GM20000 (cell line): Measurements from ENCODE around the gene KRTAP9-6.
"Not testable (repeated sequence)": the region's sequence is repeated elsewhere in the genome, so short reads cannot be mapped to it uniquely, and the experiment has no call there.

Source experiments
- DNase-seq: peaks from one replicate; pipeline ENCODE4 v3.0.0; 2012; ENCODE audit warnings: low spot score
- CTCF ChIP-seq: IDR thresholded peaks from 2 replicates; pipeline ENCODE4 v1.5.1; 2012; ENCODE audit warnings: mild to moderate bottlenecking, control low read depth; ENCODE audit errors: extremely low read depth, missing control alignments

The KRTAP9-6 gene

GRCh38 chr17:41265078-41265477 lies at the start of gene KRTAP9-6:
TSS of gene KRTAP9-6 (plus strand) at chr17:41265378. CDS start at chr17:41265378, 0 bp downstream.
- no peak for DNase-seq
- TF ChIP-seq CTCF: no peak

- no peak for DNase-seq
- TF ChIP-seq CTCF: no peak
Measured at GRCh38 chr17:41215681-41216080, 49.5 kb upstream of the KRTAP9-6 start.

- no peak for DNase-seq
Measured at GRCh38 chr17:41223821-41224220, 41.4 kb upstream of the KRTAP9-6 start.

GRCh38 chr17:41226051-41226450 lies 39.1 kb upstream of the KRTAP9-6 start:
- no peak for TF ChIP-seq CTCF
- DNase-seq: no peak

More at GRCh38 chr17:41223821-41224220, 41.4 kb upstream of the KRTAP9-6 start:
- no peak for TF ChIP-seq CTCF

- not testable (repeated sequence) for DNase-seq
Measured at GRCh38 chr17:41226598-41227095, 38.5 kb upstream of the KRTAP9-6 start, which contains the start of gene KRTAP9-2. TSS of gene KRTAP9-2 (plus strand) at chr17:41226648. CDS start at chr17:41226655, 7 bp downstream.

- DNase-seq: no peak
- no peak for TF ChIP-seq CTCF
Measured at GRCh38 chr17:41230094-41230493, 35.1 kb upstream of the KRTAP9-6 start.

- no peak for TF ChIP-seq CTCF
- no peak for DNase-seq
Measured at GRCh38 chr17:41231731-41232130, 33.4 kb upstream of the KRTAP9-6 start.

GRCh38 chr17:41232399-41233105 lies 32.6 kb upstream of the KRTAP9-6 start, which contains the start of gene KRTAP9-3:
TSS of gene KRTAP9-3 (plus strand) at chr17:41232449. CDS start at chr17:41232502, 53 bp downstream.
- DNase-seq: not testable (repeated sequence)

- DNase-seq: not testable (repeated sequence)
Measured at GRCh38 chr17:41237116-41237515, 28.1 kb upstream of the KRTAP9-6 start.

- not testable (repeated sequence) for DNase-seq
Measured at GRCh38 chr17:41237949-41238437, 27.2 kb upstream of the KRTAP9-6 start, which contains the start of gene KRTAP9-8. TSS of gene KRTAP9-8 (plus strand) at chr17:41237999. CDS start at chr17:41238052, 53 bp downstream.

GRCh38 chr17:41246995-41247787 lies 18.0 kb upstream of the KRTAP9-6 start:
- not testable (repeated sequence) for DNase-seq

GRCh38 chr17:41249637-41250240 lies 15.4 kb upstream of the KRTAP9-6 start, which contains the start of gene KRTAP9-4:
TSS of gene KRTAP9-4 (plus strand) at chr17:41249687. CDS start at chr17:41249721, 34 bp downstream.
- DNase-seq: not testable (repeated sequence)
